NCI-H2196 (cell line): Measurements from ENCODE around the gene CHD6.

Experiments used
- DNase-seq: peaks from one replicate; lab custom pipeline; 2025; ENCODE audit not compliant: unreplicated experiment; lab: John Stamatoyannopoulos, UW

CHD6 gene, protein sequence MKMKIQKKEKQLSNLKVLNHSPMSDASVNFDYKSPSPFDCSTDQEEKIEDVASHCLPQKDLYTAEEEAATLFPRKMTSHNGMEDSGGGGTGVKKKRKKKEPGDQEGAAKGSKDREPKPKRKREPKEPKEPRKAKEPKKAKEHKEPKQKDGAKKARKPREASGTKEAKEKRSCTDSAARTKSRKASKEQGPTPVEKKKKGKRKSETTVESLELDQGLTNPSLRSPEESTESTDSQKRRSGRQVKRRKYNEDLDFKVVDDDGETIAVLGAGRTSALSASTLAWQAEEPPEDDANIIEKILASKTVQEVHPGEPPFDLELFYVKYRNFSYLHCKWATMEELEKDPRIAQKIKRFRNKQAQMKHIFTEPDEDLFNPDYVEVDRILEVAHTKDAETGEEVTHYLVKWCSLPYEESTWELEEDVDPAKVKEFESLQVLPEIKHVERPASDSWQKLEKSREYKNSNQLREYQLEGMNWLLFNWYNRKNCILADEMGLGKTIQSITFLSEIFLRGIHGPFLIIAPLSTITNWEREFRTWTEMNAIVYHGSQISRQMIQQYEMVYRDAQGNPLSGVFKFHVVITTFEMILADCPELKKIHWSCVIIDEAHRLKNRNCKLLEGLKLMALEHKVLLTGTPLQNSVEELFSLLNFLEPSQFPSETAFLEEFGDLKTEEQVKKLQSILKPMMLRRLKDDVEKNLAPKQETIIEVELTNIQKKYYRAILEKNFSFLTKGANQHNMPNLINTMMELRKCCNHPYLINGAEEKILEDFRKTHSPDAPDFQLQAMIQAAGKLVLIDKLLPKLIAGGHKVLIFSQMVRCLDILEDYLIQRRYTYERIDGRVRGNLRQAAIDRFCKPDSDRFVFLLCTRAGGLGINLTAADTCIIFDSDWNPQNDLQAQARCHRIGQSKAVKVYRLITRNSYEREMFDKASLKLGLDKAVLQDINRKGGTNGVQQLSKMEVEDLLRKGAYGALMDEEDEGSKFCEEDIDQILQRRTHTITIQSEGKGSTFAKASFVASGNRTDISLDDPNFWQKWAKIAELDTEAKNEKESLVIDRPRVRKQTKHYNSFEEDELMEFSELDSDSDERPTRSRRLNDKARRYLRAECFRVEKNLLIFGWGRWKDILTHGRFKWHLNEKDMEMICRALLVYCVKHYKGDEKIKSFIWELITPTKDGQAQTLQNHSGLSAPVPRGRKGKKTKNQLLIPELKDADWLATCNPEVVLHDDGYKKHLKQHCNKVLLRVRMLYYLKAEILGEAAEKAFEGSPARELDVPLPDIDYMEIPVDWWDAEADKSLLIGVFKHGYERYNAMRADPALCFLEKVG (N-terminal part only)

DNA sequence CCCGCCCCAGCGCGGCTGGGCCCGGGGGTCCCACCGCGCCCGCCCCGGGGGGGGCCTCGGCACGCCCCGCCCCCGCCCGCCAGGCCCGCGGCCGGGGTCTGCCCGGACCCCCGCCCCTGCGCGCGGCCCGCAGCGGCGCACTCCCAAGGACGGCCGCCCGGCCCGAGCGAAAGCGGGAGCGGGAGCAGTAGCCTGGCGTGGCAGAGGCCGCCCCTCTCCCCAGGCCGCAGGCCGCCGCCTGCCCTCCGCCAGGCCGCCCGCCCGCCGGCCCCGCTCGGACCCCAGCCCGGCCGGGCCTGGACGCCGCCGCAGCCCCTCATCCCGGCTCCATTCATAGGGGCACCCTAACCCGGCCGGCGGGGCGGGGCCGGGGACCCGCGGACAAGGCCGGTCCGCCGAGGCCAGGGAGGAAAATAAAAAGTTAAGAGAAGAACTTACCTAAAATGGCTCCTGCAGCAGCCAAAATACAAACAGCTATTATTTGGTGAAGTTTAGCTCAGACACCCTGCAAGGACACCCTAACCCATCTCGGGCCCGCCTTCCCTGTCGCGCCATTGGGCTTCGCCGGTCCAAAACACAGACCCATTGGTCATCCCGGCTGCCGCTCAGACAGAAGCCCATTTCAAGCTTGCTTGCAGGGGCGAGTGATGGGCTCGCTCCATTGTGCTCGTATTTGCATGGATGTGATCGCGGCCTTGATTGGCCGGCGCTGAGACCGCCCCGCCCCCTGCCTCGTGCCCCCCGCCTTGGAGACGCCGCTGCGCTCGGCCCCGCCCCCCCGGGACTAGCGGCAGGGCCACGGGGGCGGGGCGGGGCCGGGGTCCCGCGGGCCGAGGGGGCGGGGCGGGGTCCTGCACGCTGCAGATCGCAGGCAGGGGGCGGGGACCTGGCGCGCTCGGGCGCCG is at the start of gene CHD6:
TSS of gene CHD6 (minus strand) at position 476 of the 905 bp plus-strand sequence. CDS start 67,040 bp downstream, outside the sequence.
- DNase-seq = peak; percentile 99

DNA sequence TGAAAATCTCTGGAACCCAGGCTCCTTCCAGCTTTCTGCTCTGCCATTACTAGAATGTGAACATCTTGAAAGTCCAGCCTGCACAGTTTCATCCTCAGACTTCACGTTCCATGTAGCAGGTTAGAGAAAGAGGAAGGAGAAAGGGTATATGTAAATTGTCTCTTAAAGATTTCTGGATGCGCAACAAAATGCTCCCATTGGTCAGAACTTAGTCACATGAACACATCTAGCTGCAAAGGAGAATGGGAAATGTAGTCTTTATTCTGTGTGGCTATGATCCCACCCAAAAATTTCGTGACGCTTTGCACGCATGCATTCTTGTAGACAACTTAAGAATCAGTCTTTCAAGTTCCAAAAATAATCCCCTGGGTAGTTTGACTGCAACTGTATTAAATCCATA is 46.4 kb upstream of the CHD6 start:
- no peak for DNase-seq

DNA sequence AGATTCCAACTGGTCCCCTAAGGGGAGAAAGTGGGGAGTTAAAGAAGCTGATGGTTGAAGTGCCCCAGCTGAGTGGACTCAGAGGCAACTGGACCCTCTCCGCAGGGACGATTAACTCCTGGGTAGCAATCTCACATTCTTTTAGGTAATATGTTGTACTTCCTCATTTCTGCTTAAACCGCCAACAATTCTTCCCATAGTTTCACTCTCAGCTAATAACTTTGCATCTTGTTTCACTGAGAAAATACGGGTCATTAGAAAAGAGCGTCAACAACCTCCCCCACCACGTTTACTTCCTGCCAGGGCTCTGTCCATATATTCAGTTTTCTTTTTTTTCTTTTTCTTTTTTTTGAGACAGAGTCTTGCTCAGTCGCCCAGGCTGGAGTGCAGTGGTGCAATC is 39.5 kb upstream of the CHD6 start:
- no peak for DNase-seq

DNA sequence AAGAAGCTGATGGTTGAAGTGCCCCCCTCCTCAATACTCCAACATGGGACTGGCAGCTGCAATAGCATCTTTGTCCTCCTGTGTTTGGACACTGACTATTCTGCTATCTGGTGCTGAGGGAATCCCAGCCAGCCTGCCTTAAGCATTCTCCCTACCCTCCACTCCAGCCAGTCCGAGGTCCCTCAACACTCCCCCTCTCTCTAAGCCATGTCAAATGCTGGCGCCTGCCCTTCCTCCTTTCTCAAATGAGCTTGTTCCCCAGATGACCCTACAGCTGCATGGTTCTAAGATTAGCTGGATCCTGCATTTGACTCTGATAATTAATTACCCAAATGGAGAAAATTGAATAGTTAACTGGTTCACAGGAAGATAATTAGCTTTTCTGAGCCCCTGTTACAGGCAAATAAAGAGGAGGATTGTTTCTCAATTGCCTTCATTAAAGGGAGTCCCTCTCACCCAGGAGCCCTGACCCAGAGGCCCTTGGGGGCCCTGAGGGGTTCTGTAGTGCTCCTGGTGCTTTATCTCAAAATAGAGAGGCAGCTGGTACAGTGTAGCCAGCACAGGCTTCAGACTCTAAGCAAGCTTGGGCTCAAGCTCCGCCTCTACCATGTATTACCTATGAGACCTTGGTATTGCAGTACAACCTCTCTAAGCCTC is 37.9 kb upstream of the CHD6 start:
- DNase-seq = no peak

DNA sequence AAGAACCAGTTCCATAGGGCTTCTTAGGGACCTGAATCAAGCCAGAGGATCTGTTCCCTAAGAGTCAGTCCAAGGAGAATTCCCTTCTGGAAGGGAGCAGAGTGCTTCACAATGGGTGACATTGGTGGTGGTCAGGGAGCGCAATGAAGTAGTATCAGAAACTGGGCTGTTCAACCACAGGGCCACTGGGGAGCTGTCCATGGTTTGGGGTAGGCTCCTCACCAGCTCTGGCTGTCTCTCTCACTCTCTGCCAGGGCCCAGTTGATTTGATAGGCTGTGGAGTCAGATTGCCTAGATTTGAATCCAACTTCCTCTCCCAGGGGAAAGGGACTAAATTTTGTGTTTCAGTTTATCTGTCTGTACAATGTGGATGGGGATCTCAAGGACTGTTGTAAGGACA is 36.7 kb upstream of the CHD6 start:
- DNase-seq = no peak

DNA sequence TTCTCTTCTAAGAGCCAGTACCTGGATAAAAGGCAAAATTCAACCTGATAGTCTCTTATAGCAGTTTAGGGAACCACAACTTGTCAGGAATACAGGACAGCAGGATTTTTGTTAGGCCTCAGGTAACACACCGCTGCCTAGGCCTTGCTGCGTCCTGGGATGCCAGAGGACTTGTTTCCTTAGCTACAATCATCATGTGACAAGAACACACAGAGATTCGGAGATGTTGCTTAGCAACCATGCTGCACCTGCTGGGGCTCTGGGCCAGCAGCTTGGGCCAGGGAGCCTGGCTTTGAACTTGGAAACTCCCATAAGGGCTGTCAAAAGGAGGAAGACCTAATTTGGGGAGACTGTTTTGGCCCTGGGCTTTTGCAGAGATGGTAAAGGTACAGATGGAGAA is 36.1 kb upstream of the CHD6 start:
- peak; percentile 92 for DNase-seq

DNA sequence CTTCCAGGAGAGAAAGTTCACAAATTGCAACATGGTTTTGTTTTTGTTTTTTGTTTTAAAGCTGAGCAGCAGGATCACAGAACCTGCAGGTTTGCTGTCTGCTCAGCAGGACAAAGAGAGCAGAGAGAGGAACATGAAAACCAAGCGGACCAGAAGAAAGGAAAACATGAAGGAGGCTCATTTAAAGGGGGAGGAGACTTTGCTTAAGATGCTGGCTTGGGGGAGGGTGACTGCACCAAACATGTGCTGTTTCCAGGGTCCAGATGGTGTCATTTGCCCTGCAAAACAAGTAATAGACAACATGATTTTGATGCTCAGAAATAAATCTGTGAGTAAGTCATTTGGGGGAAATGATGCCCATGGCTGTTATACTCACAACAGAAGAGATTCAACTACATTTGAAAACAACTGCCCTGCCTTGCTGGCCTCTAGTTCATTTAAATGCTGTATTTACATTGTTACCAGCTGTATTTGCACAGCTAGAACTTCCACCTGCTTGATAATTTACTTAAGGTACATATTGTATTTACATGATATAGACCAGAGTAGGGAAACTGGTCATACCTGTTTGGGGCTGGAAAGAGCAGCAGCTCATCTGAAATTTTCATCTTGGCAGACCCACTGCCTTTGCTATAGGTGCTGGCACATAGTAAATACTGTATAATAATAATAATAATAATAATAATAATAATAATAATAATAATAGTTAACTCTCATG is 32.2 kb upstream of the CHD6 start:
- peak; percentile 86 for DNase-seq

DNA sequence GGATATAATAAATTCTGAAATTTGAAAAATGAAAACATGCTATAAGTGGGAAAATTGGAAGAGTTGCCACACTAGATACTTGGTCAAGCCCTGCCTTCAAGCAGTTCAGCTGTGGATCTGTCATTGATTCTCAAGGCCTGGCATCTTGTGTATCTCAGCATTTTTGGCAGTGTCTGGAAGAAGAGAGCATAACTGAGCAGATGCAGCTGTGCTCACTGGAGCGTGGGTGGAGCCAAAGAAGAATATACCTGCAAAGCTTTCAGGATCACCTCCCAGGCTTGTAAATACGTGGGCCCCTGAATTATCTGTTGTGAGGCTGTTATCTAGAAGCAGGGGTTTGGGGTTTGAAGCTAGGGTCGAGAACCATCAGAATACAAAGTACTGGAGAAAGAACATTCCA is 31.3 kb upstream of the CHD6 start:
- DNase-seq = peak; percentile 39

DNA sequence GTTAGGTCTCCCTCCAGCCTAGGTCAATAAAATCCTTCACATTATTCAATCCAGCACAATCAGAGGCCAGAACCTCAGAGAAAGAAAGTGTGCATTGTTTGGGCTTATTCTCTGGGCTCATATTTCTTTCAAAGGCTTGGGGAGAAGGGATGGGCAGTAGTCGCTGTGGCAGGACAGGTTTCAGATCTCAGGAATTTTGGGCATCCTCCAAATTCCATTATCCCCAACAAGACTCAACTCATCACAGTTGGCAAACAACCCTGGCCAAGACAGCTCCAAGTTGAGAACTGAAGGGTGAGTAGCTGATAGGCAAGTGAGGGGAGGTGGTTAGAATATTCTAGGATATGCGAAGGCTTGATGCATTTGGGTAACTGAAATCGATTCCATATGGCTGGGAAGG is 27.2 kb upstream of the CHD6 start:
- no peak for DNase-seq

DNA sequence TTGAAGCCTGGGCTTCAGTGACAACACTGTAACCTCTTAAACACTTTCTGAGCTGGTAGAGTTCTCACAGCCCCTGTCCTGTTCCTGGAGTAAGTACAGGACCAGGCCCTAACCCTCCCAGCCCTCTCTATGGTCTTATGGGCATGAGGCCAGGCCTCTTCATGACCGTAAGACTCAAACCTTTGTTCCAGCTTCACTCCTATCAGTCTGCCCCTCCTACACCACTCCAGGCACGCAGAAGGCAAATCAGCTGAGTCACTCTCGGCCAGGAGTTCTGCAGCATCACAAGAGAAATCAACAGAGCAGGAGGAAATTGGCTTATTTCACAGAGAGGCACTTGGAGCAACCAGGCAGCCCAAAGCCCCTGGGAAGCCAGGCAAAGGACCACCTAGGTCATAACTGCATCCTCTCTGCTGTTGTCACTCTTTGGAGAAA is 25.3 kb upstream of the CHD6 start:
- DNase-seq = peak; percentile 86

DNA sequence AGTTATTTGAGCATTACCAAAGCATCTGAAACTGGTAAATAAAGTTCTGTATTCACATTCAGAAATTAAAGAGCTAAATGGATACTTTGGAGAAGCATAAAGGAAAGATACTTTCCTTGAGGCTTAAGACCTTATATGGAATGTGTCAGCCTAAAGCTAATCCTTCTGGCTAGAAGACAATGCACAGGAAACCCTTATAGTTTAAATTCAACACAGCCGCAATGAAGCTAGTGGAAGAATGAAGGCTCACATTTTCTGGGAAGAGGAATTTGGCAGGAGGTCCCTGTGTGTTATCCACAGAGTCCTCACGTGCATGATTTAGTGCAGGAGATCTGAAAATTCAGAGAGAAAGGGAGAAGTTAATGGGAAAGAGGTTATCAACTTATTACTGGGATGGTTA is 21.5 kb upstream of the CHD6 start:
- DNase-seq = no peak

DNA sequence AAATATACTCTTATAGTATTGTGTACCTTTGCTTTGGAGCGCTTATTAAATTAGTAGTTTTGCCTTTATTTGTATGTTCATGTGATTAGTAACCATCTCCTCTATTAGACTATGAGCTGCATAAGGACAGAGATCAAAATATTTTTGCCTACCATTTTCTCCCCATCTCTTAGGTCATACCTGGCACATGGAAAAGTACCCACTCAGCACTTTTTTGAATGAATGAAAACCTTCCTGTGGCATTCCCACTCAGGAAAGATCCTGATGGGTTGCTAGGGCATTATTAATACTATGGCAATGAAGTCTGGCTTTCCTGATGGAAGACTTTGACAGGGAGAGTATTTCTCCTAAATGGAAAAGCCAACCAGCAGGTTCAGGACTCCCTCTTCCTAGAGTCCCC is 20.3 kb upstream of the CHD6 start:
- DNase-seq = no peak

DNA sequence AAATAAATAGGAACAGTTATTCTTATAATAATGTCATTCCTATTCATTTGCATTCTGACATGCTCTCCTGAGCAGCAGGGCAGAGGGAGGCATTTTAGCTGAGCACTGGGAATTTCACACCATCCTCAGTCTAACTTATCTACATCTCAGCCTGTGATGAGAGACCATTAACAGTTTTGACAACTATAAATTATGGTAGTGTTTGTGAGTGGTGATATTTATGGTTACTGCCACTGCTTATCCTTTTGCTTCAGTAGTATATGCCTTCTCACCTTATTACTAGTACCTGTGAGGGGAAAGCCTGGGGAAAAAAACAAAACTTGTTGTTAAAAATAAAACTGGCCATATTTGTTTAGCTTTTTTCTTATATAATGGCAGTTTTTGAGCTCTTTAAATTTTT is 17.0 kb upstream of the CHD6 start:
- no peak for DNase-seq

DNA sequence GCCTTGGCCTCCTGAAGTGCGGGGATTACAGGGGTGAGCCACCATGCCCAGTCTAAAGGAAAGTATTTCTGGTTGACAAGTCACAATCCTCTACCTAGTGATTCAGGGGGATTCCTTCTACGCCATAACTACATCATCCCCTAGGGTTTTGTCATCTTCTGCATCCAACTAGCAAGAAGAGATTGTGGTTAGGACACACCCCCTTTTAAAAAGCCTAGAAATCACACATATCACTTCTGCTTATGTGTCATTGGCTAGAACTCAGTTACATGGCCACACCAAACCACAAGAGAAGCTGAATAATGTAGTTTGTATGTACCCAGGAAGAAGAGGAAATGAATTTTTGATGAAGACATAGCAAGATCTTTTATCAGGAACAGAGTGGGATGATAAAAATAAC is 14.7 kb upstream of the CHD6 start:
- no peak for DNase-seq

DNA sequence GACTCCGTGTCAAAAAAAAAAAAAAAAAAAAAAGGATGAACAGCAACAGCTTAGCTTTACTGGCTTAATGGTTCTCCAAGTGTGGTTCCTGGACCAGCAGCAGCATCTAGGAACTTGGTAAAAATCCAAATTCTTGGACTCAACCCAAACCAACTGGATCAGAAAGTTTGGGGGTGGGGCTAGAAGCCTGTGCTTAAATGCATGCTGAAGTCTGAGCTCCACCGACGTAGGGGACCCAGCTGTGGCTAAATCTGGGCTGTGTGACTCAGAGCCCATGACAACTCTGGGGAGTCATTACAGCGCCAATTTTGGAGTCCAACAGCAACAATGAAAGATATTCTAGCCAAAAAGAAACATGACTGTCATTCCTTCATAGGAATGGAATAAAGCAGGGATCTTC is 13.6 kb upstream of the CHD6 start:
- DNase-seq = no peak

DNA sequence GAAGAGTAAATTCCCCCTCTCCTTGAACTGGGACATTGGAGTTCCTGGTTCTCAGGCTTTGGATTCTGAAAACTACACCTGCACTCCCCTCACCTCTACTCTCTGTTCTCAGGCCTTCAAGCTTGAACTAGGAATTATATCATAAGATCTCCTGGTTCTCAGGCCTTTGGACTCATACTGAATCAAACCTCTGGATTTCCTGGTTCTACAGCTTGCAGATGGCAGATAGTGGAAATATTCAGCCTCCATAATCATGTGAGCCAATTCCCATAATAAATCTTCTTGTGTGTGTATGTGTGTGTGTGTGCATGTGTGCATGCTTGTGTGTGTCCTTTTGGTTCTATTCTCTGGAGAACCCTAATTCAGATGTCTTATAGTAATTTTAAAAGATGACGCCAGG is 12.7 kb upstream of the CHD6 start:
- no peak for DNase-seq

DNA sequence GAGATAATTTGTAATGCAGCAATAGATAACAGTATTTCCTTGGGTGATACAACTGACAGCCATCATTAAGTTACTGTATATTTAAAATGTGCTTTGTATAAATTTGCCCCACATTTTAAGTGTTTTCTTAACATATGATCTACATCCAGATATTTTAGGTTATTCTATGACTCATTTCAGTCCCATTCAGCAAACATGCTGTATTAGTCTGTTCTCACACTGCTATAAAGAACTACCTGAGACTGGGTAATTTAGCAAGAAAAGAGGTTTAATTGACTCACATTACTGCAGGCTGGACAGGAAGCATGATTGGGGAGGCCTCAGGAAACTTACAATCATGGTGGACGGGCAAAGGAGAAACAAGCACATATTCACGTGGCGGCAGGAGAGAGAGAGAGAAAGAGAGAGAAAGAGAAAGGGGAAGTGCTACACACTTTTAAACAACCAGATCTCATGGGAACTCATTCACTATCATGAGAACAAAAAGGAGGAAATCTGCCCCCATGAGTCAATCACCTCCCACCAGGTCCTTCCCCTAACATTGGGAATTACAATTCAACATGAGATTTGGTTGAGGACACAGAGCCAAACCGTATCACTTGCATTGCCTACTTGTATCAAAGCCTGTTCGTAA is 9.6 kb upstream of the CHD6 start:
- DNase-seq = no peak

DNA sequence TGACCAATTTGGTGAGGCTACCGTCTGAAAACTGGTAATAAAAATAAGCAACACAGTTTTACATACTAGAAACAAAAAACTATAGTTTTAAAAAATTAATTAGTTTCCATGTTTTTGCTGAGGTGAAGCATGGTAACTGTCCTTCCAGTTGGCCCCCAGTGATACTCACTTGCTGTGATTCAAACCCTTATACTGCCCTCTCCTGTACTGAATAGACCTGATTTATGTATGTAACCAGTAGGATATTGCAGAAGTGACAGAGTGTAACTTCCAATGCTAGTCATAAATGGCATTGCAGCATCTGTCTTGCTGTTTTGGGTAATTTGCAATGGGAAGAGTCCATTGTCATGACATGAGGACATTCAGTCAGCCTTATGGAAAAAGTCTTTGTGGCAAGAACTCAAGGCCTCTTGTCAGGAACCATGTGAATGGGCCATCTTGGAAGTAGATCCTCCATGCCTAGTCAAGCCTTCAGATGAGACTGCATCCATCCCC is 8.9 kb upstream of the CHD6 start:
- no peak for DNase-seq
